HepG2 (cell line): ENCODE measurements around the gene SELENOT. TPM values are rescaled to one million over a fixed set of nuclear protein-coding genes. Genes with fewer than 3 reads are reported as not detected.

ENCODE experiments used
- ATAC-seq: fragments of 200-7000 bp; cut with Tn5 transposase; 3 replicates; pipeline ENCODE4 v1.9.1; 2020; ENCODE audit warnings: mild to moderate bottlenecking, moderate library complexity
- BruUV-seq: library from RNA; stranded (reverse); fragments of 400-500 nt; replicated peaks from 2 replicates; lab custom pipeline; 2021; lab: Mats Ljungman, UMichigan
- CTCF ChIA-PET: fragments of 300-600 bp; formaldehyde crosslinking; extraction: SDS; loops from one replicate; lab custom pipeline; 2021; ENCODE audit warnings: low total read pairs, inconsistent platforms, low intra/inter-chr PET ratio; lab: Yijun Ruan, JAX
- POLR2A ChIA-PET: fragments of 350-600 bp; sonication (Branson Sonifier 250); formaldehyde crosslinking; loops from one replicate; lab custom pipeline; 2020; ENCODE audit warnings: antibody characterized with exemption, inconsistent platforms; lab: Yijun Ruan, JAX
- DNase-seq: peaks from one replicate; pipeline ENCODE4 v3.0.0-alpha.2; 2015; ENCODE audit warnings: low spot score
- FAIRE-seq: peaks from 3 replicates; lab custom pipeline; 2011; peaks lifted over from hg19 to GRCh38; lab: Jason Lieb, UNC
- H2AFZ ChIP-seq: one replicate; pipeline ENCODE4 v1.6.1; 2011; ENCODE audit warnings: low read length, inconsistent platforms
- H3K27ac ChIP-seq: fragments of 300-600 bp; 3 replicates; pipeline ENCODE4 v1.8.0; 2011; ENCODE audit warnings: mixed run types, mild to moderate bottlenecking, mixed read lengths, low read length, inconsistent platforms; ENCODE audit not compliant: insufficient read depth; ENCODE audit errors: extremely low read length
- H3K27me3 ChIP-seq, 2 experiments: fragments of 200-600 bp in 1 of 2; 2 replicates in 1 of 2; 3 replicates in 1 of 2; pipeline versions ENCODE4 v1.6.0 to v1.8.0; 2011; ENCODE audit warnings: low read length in 2 of 2, mild to moderate bottlenecking in 2 of 2, moderate library complexity in 2 of 2, inconsistent platforms in 1 of 2; ENCODE audit not compliant: insufficient read depth in 2 of 2, control insufficient read depth in 1 of 2
- H3K36me3 ChIP-seq, 2 experiments: fragments of 200-600 bp in 1 of 2; replicated peaks in 1 of 2; 2 replicates in 1 of 2; 3 replicates in 1 of 2; pipeline versions ENCODE4 v1.5.1 to v1.8.0; 2011; ENCODE audit warnings: low read length in 2 of 2, inconsistent platforms in 1 of 2; ENCODE audit not compliant: insufficient read depth in 2 of 2, control insufficient read depth in 1 of 2
- H3K4me1 ChIP-seq: 2 replicates; pipeline ENCODE4 v1.5.1; 2012; ENCODE audit warnings: low read length, inconsistent platforms; ENCODE audit not compliant: insufficient read depth
- H3K4me2 ChIP-seq: 2 replicates; pipeline ENCODE4 v1.6.0; 2011; ENCODE audit warnings: low read depth, low read length, inconsistent platforms
- H3K4me3 ChIP-seq, 3 experiments: fragments of 200-600 bp in 1 of 3; sonication (generic), shearing (Covaris generic) in 1 of 3; replicated peaks in 1 of 3; 2 replicates each; pipeline ENCODE4 v1.5.1; 2011 to 2016; ENCODE audit warnings: low read length in 3 of 3, inconsistent platforms in 2 of 3, low read depth in 2 of 3, mild to moderate bottlenecking in 2 of 3, control low read depth in 1 of 3, mixed read lengths in 1 of 3; ENCODE audit not compliant: insufficient read depth in 1 of 3
- H3K79me2 ChIP-seq: one replicate; pipeline ENCODE4 v1.6.1; 2011; ENCODE audit warnings: low read length, inconsistent platforms; ENCODE audit not compliant: insufficient read depth
- H3K9ac ChIP-seq: 2 replicates; pipeline ENCODE4 v1.6.0; 2011; ENCODE audit warnings: mild to moderate bottlenecking, low read depth, low read length, inconsistent platforms; ENCODE audit not compliant: insufficient read depth
- H3K9me3 ChIP-seq: 2 replicates; pipeline ENCODE4 v1.5.1; 2012; ENCODE audit warnings: mild to moderate bottlenecking, low read length
- H4K20me1 ChIP-seq: 2 replicates; pipeline ENCODE4 v1.6.0; 2011; ENCODE audit warnings: inconsistent platforms, mild to moderate bottlenecking, low read length, moderate library complexity; ENCODE audit not compliant: insufficient read depth
- HNRNPH1 ChIP-seq: fragments of 200-400 bp; formaldehyde crosslinking; optimal IDR thresholded peaks from 2 replicates; pipeline ENCODE3; 2017; ENCODE audit warnings: mild to moderate bottlenecking, low read depth, low read length
- PATZ1 ChIP-seq: sonication (generic); formaldehyde crosslinking; IDR thresholded peaks from 2 replicates; pipeline ENCODE4 v1.4.0; 2020; ENCODE audit warnings: missing genetic modification reagents
- ZC3H13 ChIP-seq: sonication (generic); formaldehyde crosslinking; IDR thresholded peaks from 2 replicates; pipeline ENCODE4 v1.8.1; 2023; ENCODE audit warnings: mild to moderate bottlenecking, missing genetic modification reagents, moderate library complexity
- ZNF136 ChIP-seq: sonication (generic); formaldehyde crosslinking; IDR thresholded peaks from 2 replicates; pipeline ENCODE4 v1.8.1; 2022; ENCODE audit warnings: low read depth, mild to moderate bottlenecking, moderate library complexity, missing genetic modification reagents
- ZNF282 ChIP-seq: fragments of 450-650 bp; IDR thresholded peaks from 2 replicates; pipeline ENCODE4 v1.6.1; 2018; ENCODE audit not compliant: partially characterized antibody
- WGBS: methylation state at CpG from one replicate; pipeline ENCODE4 v1.1.6; 2017; ENCODE audit warnings: low lambda C conversion rate; 5-methylcytosine and 5-hydroxymethylcytosine counted together
- in situ Hi-C: cut with HindIII; loops from 2 replicates; pipeline ENCODE4 v1.10.0; 2017; ENCODE audit warnings: low pct_unique_long_range_greater_than_20kb; ENCODE audit not compliant: extremely low pct_ligation_motif_present
- intact Hi-C: fragments of 100-400 bp; cut with micrococcal nuclease; formaldehyde crosslinking; loops from one replicate; pipeline ENCODE4 v1.10.0; 2022; ENCODE audit not compliant: unreplicated experiment
- polyA plus RNA-seq, 8 experiments: library from polyadenylated mRNA; depleted of rRNA in 3 of 8; stranded (reverse) in 7 of 8; unstranded in 1 of 8; fragments of >200 nt; fragmentation: Illumina TruSeq in 4 of 8; extraction: Trizol in 4 of 8; gene quantifications; 2 replicates each; pipeline versions ENCODE4 v1.2.1 to v1.2.3, GENCODE V29; 2011 to 2016; ENCODE audit warnings: low read depth in 4 of 8, missing spikeins in 1 of 8, mixed read lengths in 1 of 8; ENCODE audit not compliant: insufficient read depth in 1 of 8
- total RNA-seq, 5 experiments: library from RNA; depleted of rRNA; stranded (reverse); fragments of >200 nt; fragmentation: Illumina TruSeq; extraction: Trizol; gene quantifications; 2 replicates each; pipeline ENCODE4 v1.2.3, GENCODE V29; 2016; ENCODE audit warnings: low read depth in 1 of 5

SELENOT gene
- total and polyA plus RNA-seq, 2 of the 13 experiments (the other 11 are each of a cell fraction or from before 2014, with no cell fraction given): 122 to 273 TPM

DNA sequence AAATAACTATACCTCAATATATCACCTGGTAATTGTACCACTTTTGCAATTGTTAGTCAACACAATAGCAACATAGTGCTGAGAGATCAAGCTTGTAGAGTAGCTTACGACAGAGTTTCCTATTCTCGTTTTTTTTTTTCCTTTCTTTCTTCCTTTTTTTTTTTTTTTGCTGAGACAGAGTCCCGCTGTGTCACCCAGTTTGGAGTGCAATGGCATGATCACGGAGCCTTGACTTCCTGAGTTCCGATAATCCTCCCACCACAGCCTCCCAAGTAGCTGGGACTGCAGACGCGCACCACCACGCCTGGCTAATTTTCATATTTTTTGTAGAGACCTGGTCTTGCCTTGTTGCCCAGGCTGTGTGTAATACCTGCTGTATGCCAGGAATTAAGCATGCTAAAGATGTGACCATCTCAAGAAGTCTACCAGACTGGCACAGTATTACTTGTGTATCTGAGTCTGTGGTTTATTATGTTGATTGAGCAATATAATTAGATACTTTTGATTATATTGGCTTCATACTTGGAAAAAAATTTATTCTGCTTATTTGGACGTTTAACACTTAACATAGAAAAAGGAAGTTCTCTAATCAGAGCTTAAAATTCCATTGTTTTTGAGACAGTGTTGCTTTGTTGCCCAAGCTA, 3.0 kb downstream of the SELENOT start:
- Histone ChIP-seq H3K4me3 (no peak overlapping the region), H3K36me3 (peaks cover 0 to under 1% of the 10 kb centered on the region in 2 experiments; a peak in 2 of 5 replicates), H4K20me1 (peaks cover 18% of the 10 kb centered on the region), H3K79me2 (peaks cover 88% of the 10 kb centered on the region), H2AFZ (no peak overlapping the region), H3K4me1 (peaks cover 48% of the 10 kb centered on the region), H3K9ac (no peak overlapping the region), H3K9me3 (no peaks in the 10 kb centered on the region), H3K4me2 (0 out of 2 replicates have a peak overlapping the region, but pooled peaks have one; percentile 20), H3K27ac (no peak overlapping the region), H3K27me3 (no peaks in the 10 kb centered on the region)
- FAIRE-seq (no peak), ATAC-seq (no peak), DNase-seq (no peak)
- intact Hi-C loops: no loop called here
- CTCF ChIA-PET: no interaction called here
- BruUV-seq: no TSS peak
- in situ Hi-C loops: no loop called here
- TF ChIP-seq ZNF136 (CRISPR knock-in tag) (no peak), ZC3H13 (no peak), PATZ1 (CRISPR knock-in tag) (no peak), HNRNPH1 (no peak), ZNF282 (no peak)
- 95% methylated on average over 9 of the region's 9 CpGs for WGBS
- POLR2A ChIA-PET: no interaction called here
